SK-N-DZ (cell line): ENCODE measurements around the gene BNIPL.

ENCODE experiments used
- DNase-seq: peaks from one replicate; pipeline ENCODE4 v3.0.0-alpha.2; 2015; ENCODE audit warnings: low spot score
- small RNA-seq, 2 experiments: library from RNA; depleted of rRNA; stranded (forward); fragments of <200 nt; gene quantifications; one replicate each; pipeline ENCODE3, GENCODE V24; 2014

BNIPL gene

GRCh38 chr1:151056149-151056548, 19.8 kb downstream of the BNIPL start:
- DNase-seq: no peak

GRCh38 chr1:151058692-151059091, 22.3 kb downstream of the BNIPL start:
- peak; percentile 57 for DNase-seq

- peak; percentile 91 for DNase-seq
Observed at GRCh38 chr1:151059109-151060006, 23.0 kb downstream of the BNIPL start, which contains the start of gene CDC42SE1. TSS of gene CDC42SE1 (minus strand) at chr1:151059622. CDS start at chr1:151055730, 3,892 bp downstream.

GRCh38 chr1:151060007-151060656, 23.7 kb downstream of the BNIPL start, which contains the start of gene MLLT11:
TSS of gene MLLT11 (plus strand) at chr1:151060397. CDS start at chr1:151067225, 6,828 bp downstream.
- DNase-seq: peak; percentile 99

DNA sequence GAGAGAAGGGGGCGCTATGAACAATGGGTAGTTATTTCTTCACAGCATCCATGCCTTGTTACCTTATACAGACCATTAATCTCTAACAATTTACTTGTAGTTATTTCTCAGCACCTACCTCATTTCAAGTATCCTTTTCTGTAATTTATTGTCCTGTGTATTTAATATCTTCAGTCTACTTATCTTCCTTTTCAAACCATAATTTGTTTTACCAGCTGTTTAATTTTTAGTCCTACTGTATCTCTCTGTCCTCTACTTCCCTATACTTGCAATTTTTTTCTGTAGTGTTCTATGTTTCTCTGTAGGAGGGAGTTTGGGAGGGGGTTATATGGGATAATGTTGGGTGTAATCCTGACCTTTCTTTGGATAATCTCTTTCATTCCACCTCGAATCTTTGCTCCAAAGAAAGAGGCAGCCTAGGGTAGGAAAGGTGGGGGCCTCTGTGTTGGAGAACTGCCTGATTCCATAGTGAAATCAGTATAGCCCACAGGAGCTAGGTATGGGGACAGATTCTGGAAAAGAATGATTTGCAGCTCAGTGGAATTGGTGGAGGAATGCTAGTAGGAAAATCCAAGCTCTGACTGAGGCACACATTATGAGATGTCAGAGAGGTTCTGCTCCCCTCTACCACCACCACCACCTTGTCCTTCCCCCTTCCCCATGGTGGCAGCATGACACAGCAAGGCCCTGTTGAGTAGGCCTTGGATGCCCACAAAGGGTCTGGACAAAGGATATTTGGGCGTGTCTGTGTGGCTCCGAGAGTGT, 24.5 kb downstream of the BNIPL start:
- DNase-seq: peak; percentile 83

GRCh38 chr1:151061704-151062103, 25.3 kb downstream of the BNIPL start:
- no peak for DNase-seq

DNA sequence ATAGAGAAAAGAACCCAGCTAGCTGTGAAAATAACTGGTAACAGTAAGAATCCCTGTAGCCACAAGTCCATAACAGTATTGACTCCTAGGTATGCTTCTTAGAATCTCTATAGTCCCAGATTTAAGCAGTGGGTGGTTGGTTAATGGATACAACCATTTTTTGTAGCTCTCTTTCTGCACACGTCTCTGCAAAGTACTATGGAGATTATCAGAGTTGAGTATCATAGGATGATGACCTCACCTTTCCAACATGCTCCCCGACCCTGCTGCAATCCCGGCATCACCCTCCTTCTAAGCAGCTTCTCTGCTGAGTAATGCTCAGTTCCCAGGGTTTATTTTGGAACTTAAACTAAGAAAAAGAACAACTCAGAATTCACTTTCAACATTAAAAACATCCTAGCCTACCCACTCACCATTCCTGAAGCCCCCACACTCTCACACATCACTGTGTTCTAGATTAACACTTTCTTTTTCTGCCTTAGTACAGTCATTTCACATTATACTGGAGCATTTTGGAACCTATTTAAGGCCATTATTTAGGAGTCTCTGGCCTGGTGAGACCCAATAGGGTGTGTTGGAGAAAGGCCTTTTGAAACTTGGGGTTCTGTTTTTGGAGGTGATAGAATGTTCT, 26.5 kb downstream of the BNIPL start:
- no peak for DNase-seq

- DNase-seq: no peak
Observed at GRCh38 chr1:151065089-151065645, 28.8 kb downstream of the BNIPL start.

GRCh38 chr1:151067185-151067584, 30.8 kb downstream of the BNIPL start:
- no peak for DNase-seq

DNA sequence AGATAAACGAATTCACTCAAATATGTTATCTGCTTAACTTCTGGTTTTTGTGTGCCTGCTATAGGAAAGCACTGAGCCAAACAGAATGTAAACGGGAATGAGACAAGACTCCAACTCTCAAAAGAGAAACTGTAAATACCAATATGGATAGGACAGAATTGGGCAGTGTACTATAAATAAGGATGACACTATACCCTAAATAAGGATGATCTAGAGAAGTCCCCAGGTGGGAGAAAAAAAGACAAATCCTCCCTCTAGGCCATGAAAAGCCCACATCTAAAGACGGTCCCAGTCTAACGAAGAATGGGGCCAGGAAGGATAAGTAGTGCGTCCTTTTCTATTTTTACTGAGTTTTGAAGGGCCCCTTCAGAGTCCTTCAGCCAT, 32.7 kb downstream of the BNIPL start:
- DNase-seq: no peak

DNA sequence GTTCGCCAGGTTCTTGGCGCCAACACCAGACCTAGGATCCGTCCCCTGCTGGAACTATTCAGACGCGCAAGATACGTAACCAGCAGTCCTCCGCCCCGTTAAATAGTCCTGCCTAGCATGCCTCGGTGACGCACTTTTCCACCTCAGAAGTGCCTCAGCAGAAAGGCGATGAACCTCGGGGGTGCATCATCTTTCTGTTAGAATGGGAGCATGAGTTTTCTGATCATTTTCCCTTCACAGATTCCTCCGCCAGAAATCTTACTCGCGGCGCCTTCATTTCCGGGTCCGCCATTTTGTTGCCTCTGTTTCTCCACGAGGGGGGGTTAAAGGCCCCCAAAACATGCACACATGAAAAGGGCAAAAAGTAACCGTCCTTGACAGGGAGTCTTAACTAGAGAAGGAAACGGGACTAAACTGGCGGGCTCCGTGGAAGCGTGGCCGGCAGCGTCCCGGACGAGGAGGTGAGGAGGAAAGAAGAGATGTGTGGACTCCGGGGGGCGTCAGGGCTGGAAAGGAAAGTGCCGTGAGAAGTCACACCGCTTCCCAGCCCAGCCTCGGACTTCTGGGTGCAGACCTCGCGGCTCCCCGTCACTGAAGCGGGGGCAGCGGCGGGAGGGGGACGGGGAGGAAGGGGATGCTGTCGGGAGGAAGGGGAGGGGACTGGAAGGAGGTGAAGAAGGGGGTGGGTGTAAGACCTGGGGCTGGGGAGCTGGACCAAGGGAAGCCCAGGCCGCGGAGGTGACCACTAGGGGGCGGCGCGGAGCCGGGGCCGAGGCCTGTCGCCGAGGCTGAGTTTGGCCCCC, 34.3 kb downstream of the BNIPL start, which contains the start of gene GABPB2:
Gene GABPB2, plus strand, starts transcription at position 288 of the 803 bp plus-strand sequence. CDS start 17,429 bp downstream, outside the sequence.
- peak; percentile 83 for DNase-seq

- DNase-seq: no peak
Observed at GRCh38 chr1:151072224-151072623, 35.8 kb downstream of the BNIPL start.

- DNase-seq: no peak
Observed at GRCh38 chr1:151085953-151086559, 49.7 kb downstream of the BNIPL start.

Small RNA genes lying within 50 kb of the gene (small RNA-seq; reads per million reads assigned to genes)
- 0 to 0.22 reads per million in 2 experiments for gene RNU6-884P
